ENCODE results near the gene TRPC5OS.

The TRPC5OS gene

DNA sequence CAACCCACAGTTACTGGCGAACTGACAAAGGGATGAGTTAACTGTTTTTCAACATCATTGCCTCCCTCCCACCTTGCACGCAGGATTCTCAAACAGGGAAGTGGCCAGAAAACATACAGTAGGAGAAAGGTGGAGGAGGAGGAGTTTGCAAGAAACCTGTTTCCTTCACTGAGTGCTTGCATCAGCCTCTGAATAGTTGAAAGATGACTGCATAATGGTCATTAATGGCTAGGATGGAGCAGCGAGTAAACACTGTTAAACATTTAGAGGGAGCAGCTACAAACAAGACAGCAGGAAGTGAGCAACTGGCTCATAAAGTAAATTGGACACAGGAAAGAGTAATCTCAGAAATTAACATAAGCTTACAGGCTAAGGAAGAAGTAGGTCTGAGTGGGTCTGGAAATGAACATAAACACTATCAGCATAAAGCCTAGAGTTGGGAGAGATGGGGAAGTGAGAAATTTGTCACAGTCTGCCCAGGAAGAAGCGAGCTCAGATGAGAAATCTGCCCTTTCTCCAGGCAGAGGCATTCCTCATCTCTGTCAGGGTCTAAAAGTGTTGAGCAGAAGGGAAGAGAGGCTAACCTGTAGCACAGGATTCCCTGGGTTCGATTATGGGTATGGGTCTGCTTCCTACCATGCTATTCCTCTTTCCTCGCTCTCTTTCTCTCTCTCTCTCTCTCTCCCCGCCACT is 38.6 kb downstream of the TRPC5OS start:
- peak; percentile 3 for DNase-seq

DNA sequence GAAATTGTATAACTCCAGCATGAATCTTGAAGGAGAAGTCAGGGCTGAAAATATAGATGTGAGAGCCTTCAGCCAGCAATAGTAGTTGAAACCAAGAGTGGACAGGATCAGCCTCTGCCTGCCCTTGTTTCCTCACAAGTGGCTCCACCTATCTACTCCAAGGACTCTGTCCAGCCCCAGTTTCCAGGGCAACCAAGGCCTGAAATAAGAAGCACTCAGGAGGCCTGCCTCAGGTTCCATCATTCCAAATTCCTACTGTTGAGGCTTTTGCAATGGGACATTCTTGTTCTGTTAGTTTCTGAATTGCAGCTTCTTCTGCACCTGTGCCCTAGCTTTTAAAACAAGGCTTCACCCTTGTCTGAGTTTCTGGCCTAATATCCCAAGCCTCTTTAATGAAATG is 41.6 kb downstream of the TRPC5OS start:
- no peak for DNase-seq

DNA sequence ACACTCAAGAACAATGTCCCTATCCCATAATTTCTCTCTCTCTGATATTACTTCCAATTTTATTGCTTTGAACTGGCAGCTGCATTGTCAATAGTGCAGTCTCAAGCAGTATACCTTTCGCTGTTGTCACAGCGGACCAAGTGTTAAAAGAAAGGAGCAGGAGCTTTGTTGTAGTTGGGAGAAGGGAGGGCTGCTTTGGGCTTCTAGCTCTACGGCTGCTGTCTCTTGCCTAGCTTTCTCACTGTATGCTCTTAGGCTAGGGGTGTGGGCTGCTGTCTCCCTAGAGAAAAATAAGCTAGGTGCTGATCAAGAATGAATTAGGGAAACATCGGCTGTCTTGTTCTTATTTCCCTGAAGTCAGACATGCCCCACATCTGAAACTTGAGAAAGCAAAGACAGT is 52.5 kb downstream of the TRPC5OS start:
- DNase-seq, result no peak
